Fibroblast of skin of back (primary cell): ENCODE measurements around the gene GPR146. TPM values are rescaled to one million over a fixed set of nuclear protein-coding genes. Genes with fewer than 3 reads are reported as not detected.
"Not testable (repeated sequence)": the region's sequence is repeated elsewhere in the genome, so short reads cannot be mapped to it uniquely, and the experiment has no call there.

ENCODE experiments used
- DNase-seq: peaks from one replicate; pipeline ENCODE4 v3.0.0-alpha.2; 2013
- polyA plus RNA-seq, 2 experiments: library from polyadenylated mRNA; unstranded; fragments of 120-200 nt; gene quantifications; one replicate each; pipeline ENCODE4 v1.2.1, GENCODE V29; 2013; ENCODE audit not compliant: insufficient read length in 2 of 2

The GPR146 gene, protein sequence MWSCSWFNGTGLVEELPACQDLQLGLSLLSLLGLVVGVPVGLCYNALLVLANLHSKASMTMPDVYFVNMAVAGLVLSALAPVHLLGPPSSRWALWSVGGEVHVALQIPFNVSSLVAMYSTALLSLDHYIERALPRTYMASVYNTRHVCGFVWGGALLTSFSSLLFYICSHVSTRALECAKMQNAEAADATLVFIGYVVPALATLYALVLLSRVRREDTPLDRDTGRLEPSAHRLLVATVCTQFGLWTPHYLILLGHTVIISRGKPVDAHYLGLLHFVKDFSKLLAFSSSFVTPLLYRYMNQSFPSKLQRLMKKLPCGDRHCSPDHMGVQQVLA
- 4.6 TPM for polyA plus RNA-seq (2013, experiment 1 of 2; ENCODE audit: insufficient read length)
- polyA plus RNA-seq (2013, experiment 2 of 2; ENCODE audit: insufficient read length): 4.2 TPM

DNA sequence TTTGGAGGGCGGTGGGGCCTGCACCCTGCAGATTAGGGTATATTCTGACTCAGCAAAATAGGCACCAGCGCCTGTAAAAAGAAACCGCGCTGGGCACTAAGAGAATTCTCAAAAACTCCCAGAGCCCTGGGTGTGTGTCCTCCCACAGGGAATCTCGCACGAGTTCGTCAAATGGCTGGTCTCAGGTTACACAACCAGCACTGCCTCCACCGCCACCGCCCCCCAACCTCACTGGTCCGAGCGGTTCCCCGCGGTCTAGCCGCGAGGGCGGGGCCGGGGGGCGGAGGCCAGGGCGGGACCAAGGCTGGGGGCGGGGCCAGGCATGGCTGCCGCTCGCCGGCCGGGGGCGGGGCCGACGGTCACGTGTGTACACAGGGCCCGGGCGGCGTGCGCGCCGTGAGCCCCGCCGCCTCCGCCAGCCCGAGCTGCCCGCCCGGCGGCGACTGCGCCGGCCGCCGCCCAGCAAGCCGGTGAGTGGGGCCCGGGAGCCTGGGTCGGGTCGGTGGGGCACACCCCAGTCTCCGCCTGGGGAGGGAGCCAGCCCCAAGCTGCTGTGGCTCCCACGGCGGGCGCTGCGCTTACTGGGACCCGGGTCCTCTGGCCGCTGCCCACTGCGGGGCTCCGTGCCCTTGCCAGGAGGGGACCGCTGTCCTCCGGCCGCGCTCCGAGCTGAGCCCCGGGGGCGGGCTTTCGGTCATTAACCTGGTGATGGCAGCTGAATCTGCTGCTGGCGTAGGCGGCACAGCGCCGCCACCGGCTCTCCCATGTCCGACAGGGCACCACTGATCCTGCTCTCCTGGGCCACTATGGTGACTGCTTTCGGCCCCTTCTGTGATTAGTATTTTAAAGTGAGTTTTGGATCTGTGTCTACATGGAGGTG, at the start of gene GPR146:
GPR146 (plus strand) TSS at position 358 of the 880 bp plus-strand sequence. CDS start 12,970 bp downstream, outside the sequence.
- peak; percentile 97 for DNase-seq

DNA sequence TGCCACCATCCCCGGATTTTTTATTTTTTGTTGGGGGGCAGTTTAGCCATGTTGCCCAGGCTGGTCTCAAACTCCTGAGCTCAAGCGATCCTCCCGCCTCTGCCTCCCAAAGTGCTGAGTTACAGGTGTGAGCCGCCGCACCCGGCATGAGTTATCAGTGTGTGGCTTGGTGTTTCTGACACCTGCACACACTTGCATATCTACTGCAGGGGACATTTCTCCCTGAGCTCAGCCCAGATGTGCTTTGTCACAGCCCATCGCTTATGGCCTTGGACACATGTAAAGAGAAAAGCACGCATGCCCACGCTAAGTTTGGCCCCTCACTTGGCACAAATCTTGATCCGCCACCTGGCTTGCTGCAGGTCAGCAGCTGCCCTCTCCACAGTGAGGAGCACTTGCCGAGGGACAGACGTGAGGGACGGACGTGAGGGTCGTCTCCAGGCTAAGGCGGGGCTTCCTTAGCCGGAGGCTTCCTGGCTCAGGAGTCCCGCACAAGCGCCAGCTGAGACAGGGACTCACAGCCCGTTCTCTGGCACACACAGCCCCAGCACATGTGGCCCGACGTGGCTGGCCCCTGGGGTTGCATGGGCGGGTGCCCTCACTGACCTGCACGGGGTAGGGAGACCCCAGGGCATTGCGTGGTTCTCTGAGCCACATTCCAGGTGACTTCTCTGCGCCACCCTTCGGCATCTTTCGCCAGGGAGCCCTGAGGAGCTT, 49.6 kb upstream of the GPR146 start:
- DNase-seq: no peak

DNA sequence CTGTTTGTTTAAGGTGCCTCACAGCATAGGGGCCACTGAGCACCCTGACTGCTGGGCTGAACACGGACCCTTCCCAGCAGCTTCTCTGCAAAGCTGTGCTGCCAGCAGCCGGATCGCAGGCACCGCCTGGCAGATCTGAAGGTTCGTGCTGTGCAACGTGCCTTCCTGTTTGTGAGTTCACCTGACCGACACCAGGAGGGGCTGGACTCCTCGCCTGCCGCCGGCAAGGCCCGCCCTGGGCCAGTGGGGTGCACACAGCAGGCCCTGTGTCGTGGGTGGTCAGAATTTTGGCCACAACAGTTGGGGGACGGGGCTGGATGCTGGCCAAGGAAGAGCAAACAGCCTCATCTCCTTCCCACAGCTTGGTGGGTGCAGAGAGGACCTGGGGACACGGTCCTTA, 48.8 kb upstream of the GPR146 start:
- no peak for DNase-seq

DNA sequence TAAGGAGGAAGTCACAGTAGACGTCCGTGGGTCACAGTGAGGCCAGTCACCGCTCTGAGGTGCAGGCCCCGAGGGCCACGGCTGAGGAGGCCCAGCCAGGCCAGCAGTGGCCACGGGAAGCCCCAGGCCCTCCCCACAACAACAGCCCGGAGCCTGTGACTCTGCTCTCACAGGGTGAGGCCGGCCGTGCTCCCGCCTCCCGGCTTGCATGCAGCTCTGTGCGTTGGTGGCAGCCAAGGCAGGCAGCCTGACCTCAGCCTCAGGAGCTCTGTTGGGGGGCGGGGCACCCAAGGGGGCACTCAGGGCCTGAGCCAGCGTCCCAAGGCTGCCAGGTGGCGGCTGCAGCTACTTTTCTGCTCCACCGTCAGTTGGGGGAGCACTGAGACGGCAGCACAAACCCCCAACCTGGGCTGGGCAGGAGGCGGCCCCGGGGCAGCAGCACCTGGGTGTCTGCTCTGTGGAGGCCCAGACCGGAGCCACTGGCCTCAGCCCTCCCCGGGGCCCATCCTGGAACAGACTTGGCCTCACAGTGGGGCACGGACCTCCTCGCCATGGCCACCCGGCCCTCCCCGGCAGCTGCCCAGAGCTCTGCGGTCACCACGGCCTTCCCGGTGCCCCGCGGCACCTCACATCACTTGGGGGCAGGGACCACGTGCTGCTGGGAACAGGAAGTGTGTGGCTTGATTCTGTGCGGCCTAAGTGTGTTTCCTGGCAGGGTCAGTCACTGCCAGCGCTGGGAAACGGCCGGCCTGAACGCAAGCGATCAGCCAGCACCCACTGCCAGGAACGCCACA, 48.1 kb upstream of the GPR146 start:
- no peak for DNase-seq

DNA sequence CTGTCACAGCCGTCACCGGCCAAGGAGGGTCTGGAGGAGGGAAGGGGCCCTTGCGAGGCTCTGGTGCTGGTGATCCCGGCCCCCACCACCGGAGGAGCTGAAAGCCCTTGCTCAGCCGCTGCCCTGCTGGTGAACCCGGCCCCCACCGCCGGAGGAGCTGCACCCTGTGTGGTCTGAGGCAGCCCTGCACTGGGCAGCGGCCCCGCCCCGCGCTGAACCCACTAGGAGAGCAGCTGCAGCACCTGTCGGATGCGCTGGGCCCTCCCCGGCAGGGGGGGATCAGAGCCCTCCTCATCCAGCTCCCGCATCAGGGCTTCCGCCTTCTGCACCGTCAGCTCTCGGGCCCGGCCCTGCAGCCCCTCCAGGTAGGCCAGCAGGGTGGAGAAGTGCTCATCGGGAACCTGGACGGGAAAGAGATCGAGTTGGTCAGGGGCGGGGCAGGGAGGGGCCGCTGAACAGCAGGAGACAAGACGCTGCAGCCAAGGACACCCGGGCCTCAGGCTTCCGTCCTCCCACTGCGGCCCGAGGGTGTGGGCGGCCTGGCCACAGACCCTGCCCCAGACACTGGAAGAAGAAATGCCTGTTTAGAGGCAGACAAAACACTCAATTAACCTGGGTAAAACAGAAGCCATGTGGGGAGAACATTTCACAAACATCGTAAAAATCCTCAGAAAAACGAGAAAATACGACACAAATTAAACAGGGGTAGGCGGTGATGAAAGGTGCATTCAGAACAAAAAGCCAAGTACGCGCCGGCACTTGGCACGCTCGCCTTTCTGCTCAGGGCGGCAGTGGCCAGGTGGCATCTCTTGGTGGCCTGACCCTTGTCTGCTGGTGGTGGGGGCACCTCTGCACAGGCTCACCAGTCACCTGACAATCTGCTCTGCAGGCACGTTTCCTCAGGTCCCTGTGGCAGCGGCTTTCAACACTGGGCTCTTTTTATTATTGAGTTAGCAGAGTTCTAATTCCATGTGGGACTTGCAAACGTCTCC, 46.6 kb upstream of the GPR146 start:
- DNase-seq: no peak

DNA sequence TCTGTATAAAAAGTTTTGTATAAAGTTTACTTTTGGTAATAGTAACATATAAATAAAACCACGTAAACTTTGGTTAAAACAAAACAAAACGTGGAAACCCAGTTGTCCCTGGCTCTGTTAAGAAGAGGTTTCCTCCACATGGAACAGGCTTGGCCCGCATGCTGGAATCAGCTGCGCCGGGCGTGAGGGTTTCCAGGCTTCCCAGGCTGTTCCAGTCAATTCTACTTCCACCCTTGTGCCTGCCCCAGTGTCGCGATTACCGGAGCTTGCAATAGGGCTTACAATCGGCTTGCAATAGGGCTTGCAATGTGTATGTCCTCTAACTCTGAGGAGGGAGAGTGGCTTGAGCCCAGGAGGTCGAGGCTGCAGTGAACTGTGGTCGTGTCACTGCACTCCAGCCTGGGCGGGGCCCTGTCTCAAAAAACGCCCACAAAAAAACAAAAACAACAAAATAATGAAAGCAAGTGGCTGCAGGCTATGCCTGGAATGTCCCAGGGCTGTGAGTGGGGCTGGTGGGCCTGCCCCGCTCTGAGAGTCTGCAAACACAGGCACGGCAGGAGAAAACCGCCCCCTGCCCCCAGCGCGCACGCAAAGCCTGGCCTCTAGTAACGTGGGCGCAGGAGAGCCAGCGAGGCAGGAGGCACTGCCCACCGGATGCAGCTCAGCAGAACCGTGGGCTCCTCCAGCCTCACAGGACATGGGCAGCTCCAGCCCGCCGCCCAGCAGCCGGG, 45.0 kb upstream of the GPR146 start:
- DNase-seq: no peak

DNA sequence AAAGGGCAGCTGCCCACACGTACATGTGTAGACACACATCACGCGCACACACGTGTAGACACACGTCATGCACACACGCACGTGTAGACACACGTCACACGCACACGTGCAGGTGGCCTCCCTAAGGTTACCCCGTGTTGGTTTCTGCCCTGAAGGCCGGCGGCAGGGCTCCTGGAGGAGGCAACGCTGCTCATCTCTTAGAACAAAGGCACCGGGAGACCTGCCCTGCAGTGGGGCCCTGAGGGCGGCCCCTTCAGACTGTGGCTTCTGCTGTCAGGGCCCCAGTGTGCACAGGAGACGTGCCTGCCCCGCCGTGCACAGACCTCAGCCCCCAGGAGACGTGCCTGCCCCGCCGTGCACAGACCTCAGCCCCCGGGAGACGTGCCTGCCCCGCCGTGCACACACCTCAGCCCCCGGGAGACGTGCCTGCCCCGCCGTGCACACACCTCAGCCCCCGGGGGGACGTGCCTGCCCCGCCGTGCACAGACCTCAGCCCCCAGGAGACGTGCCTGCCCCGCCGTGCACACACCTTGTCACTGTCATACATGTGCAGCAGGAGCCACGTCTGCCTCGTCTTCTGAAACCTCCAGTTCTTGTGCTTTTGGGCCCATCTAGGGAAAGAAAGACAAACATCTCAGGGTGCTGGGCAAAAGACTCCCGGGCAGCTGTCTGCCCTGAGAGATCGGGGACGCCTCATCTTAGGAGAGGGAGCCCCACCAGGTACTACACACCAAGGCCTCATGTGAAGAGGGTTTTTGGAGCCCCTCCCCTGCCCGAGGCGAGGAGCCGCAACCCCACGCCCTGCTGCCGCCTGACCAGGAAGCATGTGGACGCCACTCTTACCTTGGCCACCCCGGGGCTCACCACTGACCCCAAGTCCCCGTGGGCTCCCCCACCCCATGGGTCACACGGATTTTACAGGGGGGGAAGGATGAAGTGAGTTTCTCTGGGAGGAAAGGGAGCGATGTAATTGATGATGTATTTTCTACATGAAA, 44.1 kb upstream of the GPR146 start:
- DNase-seq: no peak

DNA sequence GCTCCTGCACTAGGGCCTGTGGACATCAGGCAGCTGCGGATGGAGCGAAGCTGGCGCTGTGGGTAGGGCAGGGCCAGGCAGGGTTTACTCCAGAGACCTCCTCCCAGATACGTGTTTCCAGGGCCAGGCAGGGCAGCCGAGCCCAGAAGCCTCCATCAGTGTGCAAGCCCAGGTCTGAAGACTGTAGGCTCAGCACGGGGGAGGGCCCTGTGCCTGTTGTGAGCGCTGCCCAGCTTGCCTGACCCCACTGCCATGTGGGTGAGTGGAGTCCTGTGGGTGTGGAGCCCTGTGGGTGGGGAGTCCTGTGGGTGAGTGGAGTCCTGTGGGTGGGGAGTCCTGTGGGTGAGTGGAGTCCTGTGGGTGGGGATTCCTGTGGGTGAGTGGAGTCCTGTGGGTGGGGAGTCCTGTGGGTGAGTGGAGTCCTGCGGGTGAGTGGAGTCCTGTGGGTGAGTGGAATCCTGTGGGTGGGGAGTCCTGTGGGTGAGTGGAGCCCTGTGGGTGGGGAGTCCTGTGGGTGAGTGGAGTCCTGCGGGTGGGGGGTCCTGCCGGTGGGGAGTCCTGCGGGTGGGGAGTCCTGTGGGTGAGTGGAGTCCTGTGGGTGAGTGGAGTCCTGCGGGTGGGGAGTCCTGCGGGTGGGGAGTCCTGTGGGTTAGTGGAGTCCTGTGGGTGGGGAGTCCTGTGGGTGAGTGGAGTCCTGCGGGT, 43.1 kb upstream of the GPR146 start:
- DNase-seq: not testable (repeated sequence)

DNA sequence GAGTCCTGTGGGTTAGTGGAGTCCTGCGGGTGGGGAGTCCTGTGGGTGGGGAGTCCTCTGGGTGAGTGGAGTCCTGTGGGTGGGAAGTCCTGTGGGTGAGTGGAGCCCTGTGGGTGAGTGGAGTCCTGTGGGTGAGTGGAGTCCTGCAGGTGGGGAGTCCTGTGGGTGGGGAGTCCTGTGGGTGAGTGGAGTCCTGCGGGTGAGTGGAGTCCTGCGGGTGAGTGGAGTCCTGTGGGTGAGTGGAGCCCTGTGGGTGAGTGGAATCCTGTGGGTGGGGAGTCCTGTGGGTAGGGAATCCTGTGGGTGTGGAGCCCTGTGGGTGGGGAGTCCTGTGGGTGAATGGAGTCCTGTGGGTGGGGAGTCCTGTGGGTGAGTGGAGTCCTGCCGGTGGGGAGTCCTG, 42.3 kb upstream of the GPR146 start:
- not testable (repeated sequence) for DNase-seq

DNA sequence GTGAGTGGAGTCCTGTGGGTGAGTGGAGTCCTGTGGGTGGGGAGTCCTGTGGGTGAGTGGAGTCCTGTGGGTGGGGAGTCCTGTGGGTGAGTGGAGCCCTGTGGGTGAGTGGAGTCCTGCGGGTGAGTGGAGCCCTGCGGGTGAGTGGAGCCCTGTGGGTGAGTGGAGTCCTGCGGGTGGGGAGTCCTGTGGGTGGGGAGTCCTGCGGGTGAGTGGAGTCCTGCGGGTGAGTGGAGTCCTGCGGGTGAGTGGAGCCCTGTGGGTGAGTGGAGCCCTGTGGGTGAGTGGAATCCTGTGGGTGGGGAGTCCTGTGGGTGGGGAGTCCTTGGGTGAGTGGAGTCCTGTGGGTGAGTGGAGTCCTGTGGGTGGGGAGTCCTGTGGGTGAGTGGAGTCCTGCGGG, 41.9 kb upstream of the GPR146 start:
- not testable (repeated sequence) for DNase-seq

DNA sequence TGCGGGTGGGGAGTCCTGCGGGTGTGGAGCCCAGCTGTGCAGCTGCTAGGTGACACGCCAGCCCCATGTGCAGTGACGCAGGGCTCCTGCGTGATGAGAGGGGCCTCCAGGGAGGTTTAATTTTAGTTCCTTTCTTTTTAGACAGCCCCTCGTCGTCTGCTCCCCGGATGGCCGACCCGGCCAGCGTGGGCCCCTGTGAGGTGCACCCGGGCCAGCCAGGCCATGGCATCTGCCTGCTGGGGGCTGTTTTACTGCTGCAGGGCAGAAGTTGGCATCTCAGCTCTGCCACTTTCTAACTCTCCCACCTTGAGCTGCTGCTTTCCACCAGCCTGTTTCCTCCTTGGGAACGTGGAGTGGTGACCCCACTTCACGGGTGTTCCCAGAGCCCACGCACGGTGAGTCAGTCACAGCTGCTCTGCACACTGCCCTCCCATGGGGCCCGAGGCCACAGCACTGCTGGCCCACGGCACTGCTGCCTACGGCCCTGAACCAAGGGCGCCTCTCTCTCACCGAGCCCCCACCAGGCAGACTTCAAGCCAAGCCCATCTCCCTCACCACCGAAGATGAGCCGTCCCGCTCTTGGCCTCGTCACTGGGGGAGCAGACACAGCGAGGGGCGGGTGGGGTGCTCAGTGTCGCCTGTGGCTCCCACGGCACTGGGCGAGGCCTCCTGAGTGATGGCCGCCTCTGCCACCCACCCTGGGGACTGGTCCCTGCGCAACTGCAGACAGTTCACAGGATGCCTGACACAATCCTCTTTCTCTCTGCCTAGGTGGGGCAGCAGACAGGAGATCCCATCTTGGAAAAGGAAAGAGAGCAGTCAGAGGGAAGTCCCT, 40.1 kb upstream of the GPR146 start:
- no peak for DNase-seq

DNA sequence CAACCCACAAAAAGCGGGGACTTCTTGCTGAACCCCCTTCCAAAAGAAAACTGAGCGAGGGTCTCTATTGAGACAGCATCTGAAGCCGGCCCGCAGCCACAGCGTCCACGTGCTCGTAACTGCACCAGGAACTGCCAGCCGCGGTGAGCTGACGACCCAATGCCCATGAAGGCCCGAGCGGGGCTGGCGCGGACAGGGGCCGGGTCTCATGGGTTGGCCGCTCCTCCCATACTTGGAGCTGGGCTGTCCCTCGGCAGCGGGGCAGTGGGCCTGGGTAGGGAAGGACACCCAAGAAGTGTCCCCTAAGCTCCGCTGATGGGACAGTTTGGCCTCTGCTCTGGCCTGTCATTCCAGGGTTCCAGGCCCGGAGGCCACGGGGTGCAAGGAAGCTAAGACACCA, 39.0 kb upstream of the GPR146 start:
- no peak for DNase-seq

DNA sequence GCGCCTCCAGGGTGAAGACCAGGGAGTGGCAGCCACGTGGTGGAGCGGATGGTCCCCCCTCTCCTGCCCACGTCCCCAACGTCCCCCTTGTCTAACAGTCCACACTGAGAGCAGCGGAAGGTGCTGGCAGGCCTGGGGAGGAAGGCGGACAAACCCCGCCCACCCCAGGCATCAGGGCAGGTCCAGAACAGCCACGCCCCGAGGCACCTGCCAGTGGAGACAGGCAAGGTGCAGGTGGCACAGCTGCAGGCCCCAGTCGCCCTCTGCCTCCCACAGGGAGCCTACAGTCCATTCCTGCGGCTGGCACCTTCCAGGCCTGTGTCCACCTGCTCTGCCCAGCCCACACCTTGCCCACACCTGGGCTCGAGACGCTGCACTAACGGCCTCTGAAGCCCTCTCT, 36.4 kb upstream of the GPR146 start:
- no peak for DNase-seq

DNA sequence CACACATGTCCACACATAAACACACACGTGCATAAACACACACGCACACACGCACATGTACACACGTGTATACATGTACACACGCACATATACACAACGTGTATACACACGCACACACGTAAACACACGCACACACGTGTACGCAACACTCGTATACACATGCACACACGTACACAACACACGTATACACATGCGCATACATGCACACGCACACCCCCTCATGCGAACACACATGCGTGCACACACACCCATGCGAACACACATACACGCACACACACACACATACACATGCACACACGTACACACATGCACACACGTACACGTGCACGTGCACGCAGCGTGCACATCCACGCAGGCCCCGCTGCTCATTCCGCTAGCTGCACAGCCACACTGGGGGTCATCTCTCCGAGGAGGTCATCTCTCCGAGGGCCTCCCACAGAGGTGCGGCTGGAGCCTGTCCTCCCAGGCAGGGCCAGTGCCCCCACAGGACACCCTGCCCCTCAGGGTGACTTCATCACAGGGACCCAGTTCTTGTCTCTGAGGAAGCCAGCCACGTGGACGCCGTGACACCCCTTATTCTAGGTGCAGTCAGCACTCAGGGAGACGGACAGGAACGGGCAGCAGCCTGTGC, 35.5 kb upstream of the GPR146 start:
- DNase-seq: no peak

DNA sequence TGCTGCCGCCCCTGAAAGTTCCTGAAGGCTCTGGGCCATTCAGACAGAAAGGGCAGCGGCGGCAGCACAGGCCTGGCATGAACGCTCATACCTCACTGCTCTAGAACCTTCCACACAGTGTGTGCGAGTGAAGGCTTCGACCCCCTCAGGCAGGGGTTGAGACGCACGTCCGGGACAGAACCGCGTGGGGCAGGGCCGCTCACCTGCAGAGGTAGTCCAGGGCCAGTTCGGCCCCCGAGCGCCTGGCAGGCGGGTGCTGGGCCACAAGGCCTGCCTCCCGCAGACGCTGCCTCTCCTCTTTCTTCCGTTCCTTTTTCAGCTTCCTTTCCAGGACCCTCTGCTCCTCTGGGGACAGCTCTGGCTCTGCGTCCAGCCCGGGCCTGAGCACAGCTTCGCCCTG, 34.6 kb upstream of the GPR146 start:
- no peak for DNase-seq

DNA sequence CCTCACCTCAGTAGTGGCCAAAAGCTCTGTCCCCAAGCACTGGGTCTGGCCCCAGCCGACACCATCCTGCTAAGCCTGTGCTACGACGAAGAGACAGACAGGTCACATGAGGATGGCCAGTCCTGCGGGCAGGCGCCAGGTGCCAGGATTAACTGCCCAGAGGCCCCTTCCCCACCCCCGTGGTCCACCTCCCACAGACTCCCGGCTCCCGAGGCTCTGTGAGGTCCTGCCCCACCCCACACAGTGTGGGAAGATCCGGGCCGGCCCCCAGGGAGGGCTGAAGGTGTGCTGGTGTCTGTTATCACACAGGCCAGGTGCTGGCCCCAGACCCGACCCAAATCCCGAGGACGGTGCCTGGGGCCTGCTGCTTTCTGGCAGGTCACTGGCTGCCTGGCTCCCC, 34.1 kb upstream of the GPR146 start:
- no peak for DNase-seq
